ENCODE measurements around the gene WRNIP1. TPM values are rescaled to one million over a fixed set of nuclear protein-coding genes. Genes with fewer than 3 reads are reported as not detected.

The WRNIP1 gene
- total RNA-seq, 1 experiment from 2014 or later, result 38.1 TPM

- no peak overlapping the region for H4K5ac ChIP-seq (ENCODE audit: insufficient read length, low read depth, low read length)
- no peak overlapping the region for H3K4ac ChIP-seq (ENCODE audit: low read depth, low read length)
- H2BK120ac ChIP-seq (ENCODE audit: low read depth, low read length, poor library complexity, severe bottlenecking), result no peak overlapping the region
- H3K27me3 Mint-ChIP-seq (ENCODE audit: low read depth), result no peaks in the 10 kb centered on the region
- peaks cover 20% of the 10 kb centered on the region; the same call in 1 of the 2 replicates for H3K79me2 ChIP-seq (ENCODE audit: insufficient read depth, low read length)
- H3K27me3 ChIP-seq (ENCODE audit: insufficient read depth, low read length), result no peaks in the 10 kb centered on the region
- peak overlapping the region; percentile 20 to 91; a peak in 3 of 5 replicates for H3K4me3 Mint-ChIP-seq
- no peak overlapping the region for H3T11ph ChIP-seq (ENCODE audit: low read length)
- no peak overlapping the region for H3K18ac ChIP-seq (ENCODE audit: insufficient read length, low read depth, low read length)
- TF ChIP-seq CTCF (conservative IDR thresholded peaks at IDR 0.05), result no peak
- H2BK15ac ChIP-seq (ENCODE audit: low read depth, low read length), result no peak overlapping the region
- H3K27ac Mint-ChIP-seq, result no peak overlapping the region
- no peak for DNase-seq
- peaks cover 3% of the 10 kb centered on the region; the same call in 1 of the 2 replicates for H3K4me1 ChIP-seq (ENCODE audit: insufficient read depth, low read length)
- H3K23ac ChIP-seq (ENCODE audit: insufficient read length, low read depth, low read length), result no peak overlapping the region
- H3K14ac ChIP-seq (ENCODE audit: insufficient read depth, low read length), result no peak overlapping the region
- H2BK12ac ChIP-seq (ENCODE audit: insufficient read length, low read depth, low read length), result no peak overlapping the region
- no peaks in the 10 kb centered on the region for H4K20me1 ChIP-seq (ENCODE audit: control insufficient read depth, insufficient read depth, insufficient read length)
- peaks cover 2% of the 10 kb centered on the region for H3K79me1 ChIP-seq (ENCODE audit: insufficient read depth, low read depth, low read length, poor library complexity, severe bottlenecking)
- H3K9me3 Mint-ChIP-seq, result peaks cover 0 to 3% of the 10 kb centered on the region in 2 experiments; a peak in 2 of 5 replicates
- no peak overlapping the region for H2BK20ac ChIP-seq (ENCODE audit: low read depth, low read length, poor library complexity, severe bottlenecking)
- no peak overlapping the region for H3K27ac ChIP-seq (ENCODE audit: insufficient read length, low read depth, low read length)
- H2AFZ ChIP-seq (ENCODE audit: low read length), result no peak overlapping the region
- no peak overlapping the region for H3K56ac ChIP-seq (ENCODE audit: insufficient read length, low read depth, low read length)
- H3K9me3 ChIP-seq (ENCODE audit: control insufficient read depth, low read depth, low read length), result no peaks in the 10 kb centered on the region
- WGBS (ENCODE audit: extremely low coverage, insufficient read length, low lambda C conversion rate), result no CpG with 5 or more reads among the region's 6 CpGs
- no peak overlapping the region for H4K91ac ChIP-seq (ENCODE audit: insufficient read length, low read depth, low read length)
- peaks cover 9 to 20% (median 12%) of the 10 kb centered on the region in 3 experiments; a peak in 6 of 7 replicates for H3K36me3 Mint-ChIP-seq (ENCODE audit: insufficient read depth in 1 of 3, low read depth in 3 of 3)
- H4K8ac ChIP-seq (replicated peaks; ENCODE audit: insufficient read length, low read depth, low read length), result no peak overlapping the region
- peaks cover 11% of the 10 kb centered on the region for H3K23me2 ChIP-seq (ENCODE audit: insufficient read length, low read depth, low read length, poor library complexity, severe bottlenecking)
- peaks cover 41 to 46% of the 10 kb centered on the region in 2 experiments for H3K4me1 Mint-ChIP-seq
- peak overlapping the region; percentile 97 for H3K4me2 ChIP-seq (ENCODE audit: insufficient read depth, insufficient read length, low read length)
- no peak overlapping the region for H3K9ac ChIP-seq (ENCODE audit: extremely low read depth, insufficient read length, low read length)
- no peak overlapping the region for H2AK5ac ChIP-seq (ENCODE audit: insufficient read length, low read length)
- H2BK5ac ChIP-seq (ENCODE audit: insufficient read length, low read length), result no peak overlapping the region
These were observed 3.5 kb downstream of the WRNIP1 start for GRCh38 chr6:2768696-2769095.
